GM18873 (cell line): Measurements from ENCODE around the gene GRB10.

Experiments used
- ATAC-seq: cut with Tn5 transposase; IDR thresholded peaks from one replicate; pipeline ENCODE4 v1.9.1; 2021; ENCODE audit warnings: mild to moderate bottlenecking, moderate library complexity, moderate number of reproducible peaks; ENCODE audit not compliant: unreplicated experiment, low FRiP score

Gene GRB10

GRCh38 chr7:50647286-50647980 is 135.3 kb downstream of the GRB10 start:
- no peak for ATAC-seq

- no peak for ATAC-seq
These were observed 136.6 kb downstream of the GRB10 start for GRCh38 chr7:50646069-50646468.

- ATAC-seq: no peak
These were observed 137.5 kb downstream of the GRB10 start for GRCh38 chr7:50645186-50645585.

DNA sequence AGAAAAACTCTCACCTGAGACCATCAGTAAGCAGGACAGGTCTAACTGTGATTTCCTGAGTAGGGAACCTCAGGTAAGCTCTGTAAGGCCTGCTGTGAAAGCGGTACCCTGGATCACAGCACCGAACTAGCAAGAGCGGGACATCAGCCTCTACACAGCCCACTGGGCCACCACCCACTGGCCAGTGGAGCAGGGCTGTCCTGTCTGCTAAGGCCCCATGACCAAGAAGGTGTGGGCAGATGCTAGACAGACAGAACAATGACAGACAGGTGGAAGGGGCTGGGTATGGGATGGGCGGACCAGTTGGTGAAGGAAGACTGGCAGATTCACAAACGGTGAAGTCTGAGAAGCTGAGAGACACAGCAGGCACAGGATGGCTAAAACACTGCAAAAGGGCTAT is 138.1 kb downstream of the GRB10 start:
- no peak for ATAC-seq

DNA sequence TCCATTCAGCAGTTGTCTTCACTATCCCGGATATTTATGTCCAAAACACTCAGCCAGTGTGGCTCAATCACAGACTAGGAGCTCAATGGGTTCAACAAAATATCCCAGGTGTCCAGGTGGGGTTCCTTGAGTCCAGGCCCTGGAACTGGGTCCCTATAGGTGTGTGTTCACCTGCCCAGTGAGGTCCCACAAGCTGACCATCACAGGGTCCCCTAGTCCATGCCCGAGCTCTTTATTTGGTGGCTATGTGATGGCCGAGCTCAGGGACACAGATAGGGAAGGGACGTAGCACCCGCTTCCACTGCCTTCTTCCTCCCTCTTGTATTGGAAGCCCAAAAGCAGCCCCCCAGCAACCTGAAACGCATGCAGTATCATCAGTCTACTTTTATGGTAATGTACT is 138.6 kb downstream of the GRB10 start:
- ATAC-seq: no peak

DNA sequence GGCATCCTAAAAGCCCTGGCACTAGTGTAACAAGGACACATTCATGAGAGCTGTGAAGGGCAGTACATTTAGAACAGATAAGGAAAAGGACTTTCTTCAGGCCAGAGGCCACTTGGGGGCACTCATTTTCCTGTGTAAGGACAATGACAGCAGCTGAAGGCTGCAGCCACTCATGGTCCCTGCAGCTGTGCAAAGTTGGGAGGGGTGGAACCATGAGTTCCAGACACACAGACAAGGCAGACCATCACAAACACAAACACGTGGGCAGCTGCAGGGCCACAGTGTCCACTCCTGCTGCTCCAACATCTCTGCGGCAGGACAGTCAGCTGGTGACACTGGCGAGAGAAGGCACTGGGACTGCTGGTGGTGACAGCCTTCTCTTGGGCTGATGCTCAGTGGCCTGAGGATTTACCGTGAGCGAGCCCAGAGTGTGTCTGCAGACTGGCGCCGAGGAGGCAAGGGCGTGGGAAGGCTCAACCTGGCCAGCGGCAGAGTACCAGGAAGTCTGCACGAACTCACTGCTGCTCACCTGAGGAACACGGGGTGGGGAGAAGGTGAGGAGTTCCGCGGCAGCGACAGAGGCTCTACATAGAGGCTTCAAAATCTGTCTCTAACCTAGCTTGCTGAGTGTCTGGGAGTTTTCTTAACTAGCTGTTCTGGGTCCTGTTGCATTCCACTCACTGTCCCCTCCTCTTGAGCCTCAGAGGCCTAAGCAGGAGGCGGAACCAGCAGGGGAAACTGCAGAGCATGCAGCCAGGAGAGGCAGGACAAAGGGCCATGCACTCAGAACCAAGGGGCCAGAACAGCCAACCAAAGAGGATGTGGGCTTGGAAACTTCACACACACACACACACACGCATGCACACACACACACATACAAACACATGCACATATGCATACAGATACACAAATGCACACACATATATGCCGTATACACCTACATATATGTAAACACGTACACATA is 141.0 kb downstream of the GRB10 start:
- no peak for ATAC-seq

DNA sequence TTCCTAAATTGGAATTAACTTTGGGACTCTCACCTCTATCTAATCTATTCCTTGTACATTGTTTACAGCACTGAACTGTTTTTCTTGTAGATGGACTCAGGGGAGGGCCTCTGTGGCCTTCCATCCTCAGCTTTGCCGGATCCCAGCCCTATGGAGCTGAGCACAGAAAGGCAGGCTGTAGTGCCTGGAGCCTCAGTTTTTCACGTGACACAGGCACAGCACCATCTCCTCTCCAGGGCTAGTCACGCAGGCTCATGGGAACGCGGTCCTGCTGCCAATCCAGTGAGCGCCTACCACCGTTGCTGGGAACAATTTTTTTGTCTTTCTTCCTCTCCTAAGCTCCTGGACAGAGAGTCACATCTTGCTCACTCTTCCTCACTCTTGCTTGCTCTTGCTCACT is 141.9 kb downstream of the GRB10 start:
- ATAC-seq: no peak

GRCh38 chr7:50640256-50640655 is 142.4 kb downstream of the GRB10 start:
- ATAC-seq: no peak

GRCh38 chr7:50637725-50638643 is 144.7 kb downstream of the GRB10 start:
- no peak for ATAC-seq

DNA sequence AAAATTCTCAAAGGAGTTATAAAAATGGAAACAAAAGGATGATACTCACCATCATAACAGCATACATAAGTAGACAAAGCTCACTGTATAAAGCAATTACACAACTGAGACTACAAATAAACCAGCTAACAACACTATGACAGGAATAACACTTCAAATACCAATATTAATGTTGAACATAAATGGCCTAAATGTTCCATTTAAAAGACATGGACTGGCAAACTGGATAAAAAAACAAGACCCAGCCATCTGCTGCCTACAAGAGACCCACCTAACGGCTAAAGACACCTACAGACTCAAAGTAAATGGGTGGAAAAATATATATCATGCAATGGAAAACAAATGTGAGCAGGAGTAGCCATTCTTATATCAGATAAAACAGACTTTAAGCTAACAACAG is 148.3 kb downstream of the GRB10 start:
- ATAC-seq: no peak

- ATAC-seq: no peak
These were observed 149.3 kb downstream of the GRB10 start for GRCh38 chr7:50633414-50633710.

DNA sequence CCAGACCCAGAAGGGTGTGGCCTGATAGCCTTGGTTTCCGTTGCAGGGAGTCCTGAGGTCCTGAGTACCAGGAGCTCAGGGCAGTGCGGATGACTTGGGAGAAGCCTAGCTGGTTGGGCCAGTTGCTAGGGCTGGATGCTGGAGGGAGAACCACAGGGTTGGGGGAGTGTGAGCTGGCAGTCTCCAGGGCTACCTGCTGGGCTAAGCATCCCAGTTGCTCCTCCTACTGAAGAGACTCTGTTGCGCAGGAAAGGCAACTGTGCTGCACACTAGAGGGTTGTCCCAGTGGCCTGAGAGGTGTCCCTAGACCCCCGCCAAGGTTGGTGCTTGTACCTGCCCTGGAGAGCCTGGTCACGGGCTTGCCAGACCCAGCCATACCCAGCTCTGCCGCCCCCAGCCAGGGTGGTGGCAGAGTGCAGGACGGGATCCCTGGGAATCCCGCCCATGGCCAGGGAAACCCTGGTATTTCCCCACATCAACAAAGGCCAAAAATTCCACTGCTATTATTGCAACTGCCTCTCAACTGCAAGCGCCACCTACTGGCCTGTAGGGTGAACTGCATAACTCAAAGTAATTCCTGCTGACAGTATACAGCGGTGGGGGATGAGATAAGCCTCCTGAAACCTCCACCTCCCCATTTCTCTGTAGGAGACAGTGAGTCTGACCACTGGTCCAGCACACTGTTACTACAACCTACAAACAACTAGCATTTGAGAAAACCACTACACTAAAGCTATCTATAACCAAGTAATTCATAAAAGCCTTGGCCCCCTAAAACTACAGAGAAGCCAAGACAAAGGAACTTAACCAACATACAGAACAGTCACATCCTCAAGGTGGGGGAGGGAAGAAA is 149.9 kb downstream of the GRB10 start:
- ATAC-seq: peak; percentile 68

DNA sequence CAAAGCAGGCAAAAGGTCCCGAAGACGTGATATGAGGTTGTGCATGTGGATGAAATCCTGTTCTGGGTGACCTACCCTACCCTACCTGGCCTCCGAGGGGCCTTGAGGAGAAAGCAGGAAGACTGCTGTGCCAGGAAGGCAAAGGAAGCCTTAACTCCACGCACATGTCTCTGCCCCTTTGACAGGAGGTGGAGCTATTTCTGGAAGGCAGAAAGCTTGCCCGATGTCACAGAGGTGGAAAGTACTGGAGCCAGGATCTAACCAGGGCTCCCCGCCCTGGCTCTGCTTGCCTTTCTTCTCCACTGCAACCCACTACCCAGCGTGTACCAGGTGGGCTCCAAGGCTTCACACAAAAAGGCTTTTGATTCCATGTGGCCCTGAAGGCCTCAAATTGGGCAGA is 151.1 kb downstream of the GRB10 start:
- ATAC-seq: no peak

DNA sequence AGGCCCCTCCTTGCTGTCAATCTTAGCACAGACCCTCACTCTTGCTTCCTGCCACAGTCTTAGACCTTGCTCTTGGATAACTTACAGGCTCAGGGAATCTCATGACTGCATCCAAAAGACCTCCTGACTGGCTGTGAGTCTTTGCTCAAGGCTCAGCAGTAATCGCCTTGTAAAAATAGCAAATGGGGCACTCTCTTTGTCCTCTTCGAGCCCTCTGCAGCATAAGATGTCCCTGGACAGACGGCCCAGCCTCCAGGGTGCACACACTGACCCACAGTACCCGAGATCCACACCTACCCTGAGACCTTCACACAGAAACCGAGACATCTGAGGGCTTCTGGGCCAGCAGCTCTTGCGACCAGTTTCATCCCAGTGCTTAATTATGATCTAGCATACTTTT is 151.6 kb downstream of the GRB10 start:
- ATAC-seq: no peak

- no peak for ATAC-seq
These were observed 153.3 kb downstream of the GRB10 start for GRCh38 chr7:50629238-50629901.

DNA sequence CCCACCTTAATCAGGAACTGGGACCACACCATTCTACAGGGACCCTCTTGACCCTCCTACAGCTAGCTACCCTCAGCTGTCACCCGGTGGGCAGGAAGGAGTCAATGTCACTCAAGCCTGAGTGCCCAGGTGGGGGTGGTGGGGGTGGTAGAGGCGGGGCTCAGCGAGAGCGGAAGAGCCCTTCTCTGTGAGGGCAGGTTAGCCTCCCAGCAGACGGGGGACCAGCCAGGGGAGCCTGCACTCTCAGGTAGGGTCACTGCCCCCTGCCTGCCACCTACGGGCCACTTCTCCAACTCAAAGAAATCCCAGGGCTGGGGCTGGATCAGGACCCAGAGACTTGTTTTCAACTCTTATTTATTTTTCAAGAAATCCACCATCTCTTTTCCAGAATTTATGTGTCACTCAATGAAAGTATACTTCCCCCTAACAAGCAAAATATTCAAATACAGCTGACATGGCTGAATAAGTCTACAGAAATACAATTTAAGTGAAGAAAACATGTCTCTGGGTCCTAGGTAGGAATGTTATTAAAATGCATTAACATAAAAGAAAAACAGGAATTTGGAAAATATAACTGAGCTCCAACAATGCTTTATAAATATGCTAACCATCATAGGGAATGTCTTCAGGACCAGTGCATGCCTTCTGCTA is 154.1 kb downstream of the GRB10 start:
- ATAC-seq: no peak

DNA sequence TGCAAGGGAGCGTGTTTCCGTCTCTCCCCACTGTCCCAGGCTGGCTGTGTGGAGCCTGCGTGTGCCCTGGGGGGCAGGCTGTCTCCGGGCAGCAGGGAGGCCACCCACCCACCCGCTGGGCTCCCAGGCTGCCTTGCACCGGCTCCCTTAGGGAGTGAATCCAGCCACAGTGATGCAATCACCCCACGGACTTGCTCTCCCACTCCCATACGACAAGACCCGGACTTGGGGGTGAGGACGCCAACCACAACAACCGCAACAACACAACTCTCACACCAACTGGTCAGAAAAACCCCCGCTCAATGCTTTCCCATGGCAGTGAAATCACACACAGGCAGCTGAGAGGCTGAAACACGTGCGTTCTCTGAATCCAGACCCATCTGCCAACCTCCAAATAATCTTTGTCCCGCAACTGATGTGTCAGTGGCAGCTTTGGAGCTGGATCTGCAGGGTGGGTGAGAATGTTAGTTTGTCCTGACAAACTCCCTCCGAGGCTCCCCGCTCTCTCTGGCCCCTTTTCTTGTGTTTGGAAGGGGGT is 154.8 kb downstream of the GRB10 start:
- ATAC-seq: no peak

DNA sequence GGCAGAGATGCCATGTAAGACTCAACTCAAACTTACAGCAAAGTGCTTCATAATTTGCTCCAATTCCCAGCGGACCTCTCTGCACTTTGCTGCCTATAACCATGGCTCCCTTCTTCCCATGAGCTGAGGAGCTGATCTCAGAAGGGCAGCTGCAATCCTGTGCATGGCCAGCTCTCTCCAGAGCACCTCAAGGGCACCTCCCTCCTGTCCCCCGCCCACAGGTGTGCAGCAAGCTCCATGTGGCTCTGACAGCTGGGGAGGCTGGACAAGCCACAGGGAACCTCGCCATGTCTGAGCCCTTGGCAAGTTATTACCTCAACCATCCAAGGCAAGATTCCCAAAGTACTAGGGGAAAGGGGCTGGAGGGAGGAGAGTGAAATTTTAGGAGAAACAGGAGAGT is 156.4 kb downstream of the GRB10 start:
- no peak for ATAC-seq

DNA sequence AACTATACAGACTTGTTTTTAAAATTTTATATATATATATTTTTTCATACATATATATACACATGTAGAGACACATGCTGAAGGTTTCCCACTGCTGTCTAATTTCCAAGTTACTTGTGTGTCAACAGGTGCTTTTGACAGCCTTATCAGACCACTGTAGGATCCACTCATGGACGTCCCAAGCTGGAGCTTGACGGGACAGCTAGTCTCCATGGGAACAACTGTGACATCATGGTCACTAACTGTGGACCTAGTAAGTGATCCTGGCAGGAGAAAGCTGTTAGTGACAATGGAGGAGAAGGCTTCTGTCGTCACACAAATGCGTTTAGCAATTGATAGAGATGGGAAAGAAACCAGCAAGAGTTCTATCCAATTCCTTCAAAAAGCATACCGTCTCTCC is 157.3 kb downstream of the GRB10 start:
- ATAC-seq: no peak
